NCI-H146 (cell line): Measurements from ENCODE around the gene TGM6.
"Not testable (repeated sequence)": the region's sequence is repeated elsewhere in the genome, so short reads cannot be mapped to it uniquely, and the experiment has no call there.

Experiments
- DNase-seq: peaks from one replicate; lab custom pipeline; 2025; lab: John Stamatoyannopoulos, UW

The TGM6 gene

DNA sequence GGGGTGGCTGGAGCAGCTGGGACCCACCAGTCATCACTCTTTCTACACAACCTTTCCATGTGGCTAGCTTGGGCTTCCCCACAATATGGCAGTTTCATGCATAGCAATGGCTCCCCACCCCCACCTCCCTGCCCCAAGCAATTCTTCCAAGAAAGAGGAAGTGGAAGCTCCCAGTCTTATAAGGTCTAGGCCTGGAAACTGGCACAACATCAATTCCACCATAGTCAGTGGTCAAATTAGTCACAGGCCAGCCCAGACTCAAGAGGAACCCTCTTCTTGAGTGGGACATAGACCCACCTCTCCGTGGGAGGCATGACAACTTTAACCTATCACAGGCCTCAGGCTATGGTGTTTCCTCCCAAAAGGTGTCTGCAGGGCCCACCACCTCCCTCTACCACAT lies 17.7 kb downstream of the TGM6 start:
- DNase-seq = no peak

DNA sequence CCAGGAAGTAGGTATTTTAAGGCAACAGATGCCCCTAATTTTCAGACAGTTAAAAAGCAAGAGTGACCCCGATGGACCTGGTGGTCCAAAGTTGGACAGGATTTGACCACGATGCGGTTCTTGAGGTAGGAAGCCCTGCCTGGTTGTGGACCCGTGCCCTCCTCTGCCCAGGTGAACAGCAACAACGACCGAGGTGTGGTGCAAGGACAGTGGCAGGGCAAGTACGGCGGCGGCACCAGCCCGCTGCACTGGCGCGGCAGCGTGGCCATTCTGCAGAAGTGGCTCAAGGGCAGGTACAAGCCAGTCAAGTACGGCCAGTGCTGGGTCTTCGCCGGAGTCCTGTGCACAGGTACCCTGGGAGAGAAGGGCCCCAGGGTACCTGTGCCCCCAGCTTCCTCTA lies 18.7 kb downstream of the TGM6 start:
- no peak for DNase-seq

DNA sequence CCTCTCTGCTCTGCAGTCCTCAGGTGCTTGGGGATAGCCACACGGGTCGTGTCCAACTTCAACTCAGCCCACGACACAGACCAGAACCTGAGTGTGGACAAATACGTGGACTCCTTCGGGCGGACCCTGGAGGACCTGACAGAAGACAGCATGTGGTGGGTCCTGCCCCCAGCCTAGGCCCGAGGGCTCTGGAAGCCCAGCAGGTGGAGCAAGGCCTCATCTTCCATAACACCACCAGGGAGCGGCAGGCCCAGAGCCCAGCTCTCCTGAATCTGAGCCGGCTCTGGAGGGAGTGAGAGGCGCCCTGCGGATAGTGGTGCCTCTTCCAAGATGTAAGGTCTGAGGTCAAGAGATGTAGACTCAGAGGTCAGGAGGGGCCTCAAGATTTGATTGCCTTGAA lies 19.6 kb downstream of the TGM6 start:
- DNase-seq = no peak

- DNase-seq = no peak
These were observed 20.8 kb downstream of the TGM6 start for GRCh38 chr20:2401527-2401926.

DNA sequence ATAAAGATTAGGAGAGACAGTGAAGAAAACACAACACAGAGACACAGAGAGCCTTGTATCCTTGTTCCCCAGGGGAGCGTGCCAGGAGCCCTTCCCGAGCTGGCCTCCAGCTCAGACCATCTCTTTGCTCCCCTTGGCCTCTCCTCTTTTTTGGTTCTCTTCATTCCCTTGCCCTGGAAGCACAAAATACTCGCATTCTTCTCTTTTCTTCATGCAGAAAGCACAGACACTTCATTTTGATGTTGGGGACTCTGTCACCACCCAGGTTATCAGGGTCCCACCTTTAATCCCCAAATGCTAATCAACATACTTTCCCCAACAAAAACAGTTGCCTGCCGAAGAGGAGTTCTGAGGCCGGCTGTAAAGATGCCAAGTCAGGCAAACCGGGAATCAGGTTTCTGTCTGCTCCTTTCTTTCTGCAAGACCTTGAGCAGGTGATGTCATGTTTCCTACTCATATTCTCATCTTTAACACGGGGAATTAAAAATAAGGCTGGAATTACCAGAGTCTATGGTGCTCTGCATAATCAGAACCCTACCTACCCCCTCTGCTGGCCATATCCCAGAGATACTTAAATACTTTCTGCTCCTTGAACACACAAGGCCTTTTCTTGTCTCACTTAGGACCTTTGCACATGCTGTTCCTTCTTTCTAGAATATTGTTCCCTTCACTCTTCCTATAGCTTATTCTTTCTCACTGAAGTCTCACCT lies 21.7 kb downstream of the TGM6 start:
- peak; percentile 19 for DNase-seq

DNA sequence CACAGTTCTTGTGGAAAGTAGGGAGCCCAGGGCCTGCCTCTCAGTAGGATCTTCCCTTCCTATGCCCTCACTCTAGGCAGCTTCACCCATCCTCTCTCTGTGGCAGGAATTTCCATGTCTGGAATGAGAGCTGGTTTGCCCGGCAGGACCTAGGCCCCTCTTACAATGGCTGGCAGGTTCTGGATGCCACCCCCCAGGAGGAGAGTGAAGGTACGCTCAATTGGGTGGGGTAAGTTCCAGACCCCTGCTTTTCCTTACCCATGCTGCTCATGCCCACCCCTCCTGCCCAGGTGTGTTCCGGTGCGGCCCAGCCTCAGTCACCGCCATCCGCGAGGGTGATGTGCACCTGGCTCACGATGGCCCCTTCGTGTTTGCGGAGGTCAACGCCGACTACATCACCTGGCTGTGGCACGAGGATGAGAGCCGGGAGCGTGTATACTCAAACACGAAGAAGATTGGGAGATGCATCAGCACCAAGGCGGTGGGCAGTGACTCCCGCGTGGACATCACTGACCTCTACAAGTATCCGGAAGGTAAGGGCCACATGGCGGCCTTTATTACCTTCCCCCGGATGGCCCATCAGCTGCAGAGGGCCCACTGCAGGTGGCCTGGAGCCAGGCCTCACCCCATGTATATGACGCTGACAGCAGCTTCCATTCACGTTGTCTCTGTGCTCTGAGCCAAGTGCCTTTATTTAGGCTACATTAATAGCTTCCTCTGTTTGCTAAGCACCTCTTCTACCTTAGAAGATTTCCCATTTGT lies 22.8 kb downstream of the TGM6 start:
- DNase-seq = no peak

GRCh38 chr20:2405693-2406065 lies 25.0 kb downstream of the TGM6 start:
- no peak for DNase-seq

DNA sequence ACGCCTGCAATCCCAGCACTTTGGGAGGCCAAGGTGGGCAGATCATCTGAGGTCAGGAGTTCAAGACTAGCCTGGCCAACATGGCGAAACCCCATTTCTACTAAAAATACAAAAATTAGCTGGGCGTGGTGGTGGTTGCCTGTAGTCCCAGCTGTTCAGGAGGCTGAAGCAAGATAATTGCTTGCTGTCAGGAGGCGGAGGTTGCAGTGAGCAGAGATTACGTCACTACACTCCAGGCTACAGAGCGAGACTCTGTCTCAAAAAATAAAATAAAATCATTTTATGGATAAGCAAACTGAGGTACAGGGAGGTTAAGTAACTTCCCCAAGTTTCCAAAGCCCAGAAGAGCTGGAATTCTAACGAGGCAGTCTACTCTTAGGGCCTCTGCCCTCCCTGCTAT lies 26.7 kb downstream of the TGM6 start:
- not testable (repeated sequence) for DNase-seq

DNA sequence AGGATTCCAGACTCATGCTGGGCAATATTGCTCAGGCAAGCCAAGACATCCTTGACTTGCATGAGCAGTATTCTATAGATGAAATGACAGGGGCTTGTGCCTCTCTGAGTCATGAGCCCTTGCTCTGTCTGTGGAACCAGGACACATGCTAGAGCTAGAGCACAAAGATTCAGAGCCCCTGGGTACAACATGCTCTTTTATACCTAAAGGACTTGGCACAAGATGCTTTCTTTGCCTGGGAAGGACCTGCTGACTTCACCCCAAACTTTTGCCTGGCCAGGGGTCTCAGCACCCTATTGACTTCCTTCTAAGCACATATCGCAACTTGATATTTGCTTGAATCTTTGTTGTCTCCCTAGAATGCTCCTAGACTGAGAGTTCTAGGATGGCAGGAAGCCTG lies 27.4 kb downstream of the TGM6 start:
- DNase-seq = no peak

- peak; percentile 38 for DNase-seq
These were observed 36.0 kb downstream of the TGM6 start for GRCh38 chr20:2416541-2417212.

DNA sequence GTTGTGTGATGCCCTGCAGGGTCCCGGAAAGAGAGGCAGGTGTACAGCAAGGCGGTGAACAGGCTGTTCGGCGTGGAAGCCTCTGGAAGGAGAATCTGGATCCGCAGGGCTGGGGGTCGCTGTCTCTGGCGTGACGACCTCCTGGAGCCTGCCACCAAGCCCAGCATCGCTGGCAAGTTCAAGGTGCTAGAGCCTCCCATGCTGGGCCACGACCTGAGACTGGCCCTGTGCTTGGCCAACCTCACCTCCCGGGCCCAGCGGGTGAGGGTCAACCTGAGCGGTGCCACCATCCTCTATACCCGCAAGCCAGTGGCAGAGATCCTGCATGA lies 36.5 kb downstream of the TGM6 start:
- DNase-seq = no peak

- no peak for DNase-seq
These were observed 37.7 kb downstream of the TGM6 start for GRCh38 chr20:2418388-2418787.

DNA sequence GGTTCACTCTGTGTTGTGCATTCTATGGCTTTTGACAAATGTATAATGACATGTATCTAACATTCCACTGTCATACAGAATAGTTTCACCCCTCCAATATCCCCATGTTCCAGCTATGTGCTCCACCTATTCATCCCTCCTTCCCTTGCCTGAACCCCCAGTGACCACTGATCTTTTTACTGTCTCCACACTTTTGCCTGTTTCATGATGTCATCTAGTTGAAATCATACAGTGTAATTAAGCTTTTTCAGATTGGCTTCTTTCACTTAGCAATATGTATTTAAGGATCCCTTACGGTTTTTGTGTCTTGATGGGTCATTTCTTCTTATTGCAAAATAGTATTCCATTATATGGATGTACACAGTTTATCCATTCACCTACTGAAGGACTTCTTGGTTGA lies 39.8 kb downstream of the TGM6 start:
- DNase-seq = no peak

- no peak for DNase-seq
These were observed 40.5 kb downstream of the TGM6 start for GRCh38 chr20:2421247-2421646.

DNA sequence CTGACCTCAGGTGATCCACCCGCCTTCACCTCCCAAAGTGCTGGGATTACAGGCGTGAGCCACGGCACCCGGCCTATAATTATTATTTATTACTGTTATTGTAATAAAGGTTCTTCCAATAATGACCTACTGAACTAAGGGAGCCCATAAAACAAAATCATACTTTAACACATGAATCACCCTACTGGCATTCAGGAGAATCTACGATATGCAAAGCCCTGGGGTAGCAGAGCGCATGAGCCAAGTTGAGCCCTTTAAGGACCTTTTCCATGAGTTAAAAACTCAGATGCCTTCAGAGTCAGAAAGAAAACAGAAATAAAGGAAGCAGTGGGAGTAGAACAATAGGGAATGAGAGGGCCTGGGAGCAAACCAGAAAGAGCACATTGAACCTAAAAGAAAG lies 48.4 kb downstream of the TGM6 start:
- DNase-seq = no peak

DNA sequence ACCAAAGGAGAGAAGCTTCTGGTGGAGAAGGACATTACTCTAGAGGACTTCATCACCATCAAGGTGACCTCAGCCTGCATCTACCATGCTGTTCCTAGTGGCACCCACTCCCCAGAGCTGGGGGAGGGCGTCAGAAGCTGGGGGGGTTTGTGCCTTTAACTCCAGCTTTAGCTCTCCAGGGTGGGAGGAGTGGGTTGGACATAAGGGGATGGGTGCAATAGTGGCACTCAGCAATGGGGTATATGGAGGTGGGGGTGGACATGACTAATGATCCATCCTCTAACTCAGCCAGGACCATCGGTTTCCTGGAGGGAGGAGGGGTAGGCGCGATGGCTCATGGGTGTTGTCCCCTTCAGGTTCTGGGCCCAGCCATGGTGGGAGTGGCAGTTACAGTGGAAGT lies 49.8 kb downstream of the TGM6 start:
- DNase-seq = no peak

GRCh38 chr20:2431185-2431584 lies 50.5 kb downstream of the TGM6 start:
- no peak for DNase-seq

- no peak for DNase-seq
These were observed 66.1 kb downstream of the TGM6 start for GRCh38 chr20:2446845-2447244.

GRCh38 chr20:2449386-2449785 lies 68.7 kb downstream of the TGM6 start:
- no peak for DNase-seq

DNA sequence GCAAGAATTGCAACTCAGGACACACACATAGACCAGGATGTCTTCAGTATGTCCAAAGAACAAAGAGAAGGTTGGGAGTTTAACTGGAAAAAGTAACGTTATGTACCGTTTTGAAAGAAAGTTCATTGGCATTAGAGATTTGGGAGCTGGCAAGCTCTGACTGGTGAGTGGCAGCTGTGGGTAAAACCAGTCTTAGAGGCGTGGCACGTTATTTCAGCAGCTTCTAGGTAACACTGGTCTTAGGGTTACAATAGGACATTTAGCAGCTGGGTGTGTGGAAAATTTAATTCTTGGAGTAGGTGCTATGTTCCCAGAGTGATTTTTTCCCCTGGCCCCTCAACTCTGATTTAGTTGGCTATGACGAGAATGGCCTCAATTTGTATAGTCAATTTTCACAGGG lies 70.7 kb downstream of the TGM6 start:
- no peak for DNase-seq

DNA sequence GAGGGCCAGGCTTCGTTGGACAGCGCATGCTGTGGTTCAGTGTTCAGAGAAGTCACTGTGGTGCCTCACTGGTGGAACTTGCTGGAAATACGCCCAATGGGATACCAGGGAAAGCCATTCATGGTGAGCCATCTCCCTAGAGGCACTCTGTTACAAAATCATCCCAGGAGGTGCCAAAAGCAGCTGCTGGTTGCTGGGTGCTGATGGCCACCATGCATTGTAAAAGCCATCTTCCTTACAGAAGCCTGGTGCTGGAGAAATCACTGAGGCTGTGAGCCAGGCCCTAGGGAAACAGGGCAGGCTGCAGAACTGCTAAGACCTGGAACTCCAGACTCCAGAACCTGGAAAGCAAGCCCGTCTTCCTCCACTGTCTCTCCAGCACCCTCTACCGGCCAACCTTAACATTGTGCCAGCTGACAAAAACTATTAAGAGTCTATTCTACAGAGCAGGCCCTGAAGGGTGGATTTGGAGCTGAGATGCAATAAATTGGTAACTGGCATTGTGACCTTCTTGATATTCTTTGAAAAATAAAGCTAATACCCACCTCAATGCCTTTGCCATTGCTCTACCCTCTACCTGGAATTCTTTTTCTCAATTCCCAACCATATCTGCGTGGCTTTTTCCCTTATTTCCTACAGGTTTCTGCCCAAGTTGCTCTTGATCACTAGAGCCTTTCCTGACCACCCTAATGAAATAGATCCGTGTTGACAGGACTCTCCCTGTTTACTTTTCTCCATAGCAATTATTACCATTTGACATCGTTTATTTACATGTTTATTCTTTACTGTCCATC lies 71.4 kb downstream of the TGM6 start:
- DNase-seq = peak; percentile 71

DNA sequence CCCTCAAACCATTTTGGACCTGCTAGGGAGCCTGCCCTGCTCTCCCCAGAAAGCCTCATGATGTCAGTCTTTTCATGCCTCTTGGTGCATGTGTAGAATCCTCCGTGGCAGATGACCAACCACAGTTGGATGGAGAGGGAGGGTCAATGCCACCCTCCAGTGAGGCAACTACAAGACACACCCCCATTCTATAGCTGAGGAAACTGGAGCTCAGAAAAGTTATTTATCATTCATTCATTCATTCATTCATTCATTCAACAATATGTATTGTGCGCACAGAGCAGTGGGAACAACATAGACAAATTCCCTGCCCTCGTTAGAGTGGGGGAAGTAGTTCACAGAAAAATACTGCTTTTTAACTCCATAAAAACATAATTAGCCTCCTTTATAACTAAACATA lies 73.1 kb downstream of the TGM6 start:
- DNase-seq = no peak
